Measurements from ENCODE around the gene CD200R1. TPM values are rescaled to one million over a fixed set of nuclear protein-coding genes. Genes with fewer than 3 reads are reported as not detected.

The CD200R1 gene
- total RNA-seq, 1 experiment from 2014 or later: 0.05 TPM

- CTCF ChIA-PET: no interaction called here
- POLR2A ChIA-PET: no interaction called here
- intact Hi-C loops (cut with micrococcal nuclease; ENCODE audit: unreplicated experiment) (no loop called here), in situ Hi-C loops (cut with HindIII; ENCODE audit: low pct_unique_long_range_greater_than_20kb, low sequenced_read_pairs) (no loop called here)
- H3K27me3 ChIP-seq (ENCODE audit: control insufficient read depth, insufficient read depth, low read length): no peaks in the 10 kb centered on the region
- H3K36me3 ChIP-seq (ENCODE audit: control insufficient read depth, insufficient read depth, low read length): no peaks in the 10 kb centered on the region
- DNase-seq (ENCODE audit: low read depth, low spot score): no peak
- no peak for TF ChIP-seq TCF7L2 (IDR thresholded peaks at IDR 0.05; ENCODE audit: low read depth, low read length)
- no peak for TF ChIP-seq CTCF (IDR thresholded peaks at IDR 0.05)
- TF ChIP-seq SIN3A (IDR thresholded peaks at IDR 0.05; ENCODE audit: borderline replicate concordance, insufficient read depth, low read depth, low read length): no peak
- TF ChIP-seq POLR2AphosphoS5 (IDR thresholded peaks at IDR 0.05; ENCODE audit: low read depth, low read length): no peak
- TF ChIP-seq REST (IDR thresholded peaks at IDR 0.05; ENCODE audit: insufficient read depth in 1 of 2, low read depth in 2 of 2, low read length in 1 of 2): no peak
- BruUV-seq (replicated peaks): no TSS peak
- H3K4me1 ChIP-seq (ENCODE audit: control insufficient read depth, insufficient read depth, low read length): no peaks in the 10 kb centered on the region
- no peaks in the 10 kb centered on the region for H3K9me3 ChIP-seq (ENCODE audit: control insufficient read depth, insufficient read depth, low read depth, low read length)
- no peak overlapping the region for H3K4me3 ChIP-seq (ENCODE audit: low read depth in 2 of 2, low read length in 2 of 2)
- H3K27ac ChIP-seq (ENCODE audit: low read length): no peak overlapping the region
- ATAC-seq: no peak
These were observed 93.0 kb downstream of the CD200R1 start for GRCh38 chr3:112881891-112882290.

DNA sequence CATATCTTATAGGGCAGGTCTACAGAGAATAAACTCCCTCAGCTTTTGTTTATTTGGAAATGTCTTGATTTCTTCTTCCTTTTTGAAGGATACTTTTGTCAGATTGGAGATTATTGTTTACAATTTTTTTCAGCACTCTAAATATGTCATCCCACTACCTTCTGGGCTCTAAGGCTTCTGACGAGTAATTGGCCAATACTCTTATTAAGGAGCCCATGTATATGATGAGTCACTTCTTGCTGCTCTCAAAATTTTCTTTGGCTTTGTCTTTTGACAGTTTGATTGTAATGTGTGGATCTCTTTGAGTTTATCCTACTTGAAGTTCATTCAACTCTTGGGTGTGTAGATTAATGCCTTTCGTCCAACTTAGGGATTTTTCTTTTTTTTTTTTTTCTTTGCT lies 99.3 kb downstream of the CD200R1 start:
- no peaks in the 10 kb centered on the region for H3K27me3 ChIP-seq (ENCODE audit: control insufficient read depth, insufficient read depth, low read length)
- H3K36me3 ChIP-seq (ENCODE audit: control insufficient read depth, insufficient read depth, low read length): no peaks in the 10 kb centered on the region
- ChIA-PET CTCF (no interaction called here), POLR2A (no interaction called here)
- DNase-seq (ENCODE audit: low read depth, low spot score): no peak
- no peak for ATAC-seq
- TF ChIP-seq CTCF (IDR thresholded peaks at IDR 0.05) (no peak), TCF7L2 (IDR thresholded peaks at IDR 0.05; ENCODE audit: low read depth, low read length) (no peak), SIN3A (IDR thresholded peaks at IDR 0.05; ENCODE audit: borderline replicate concordance, insufficient read depth, low read depth, low read length) (no peak), REST (IDR thresholded peaks at IDR 0.05; ENCODE audit: insufficient read depth in 1 of 2, low read depth in 2 of 2, low read length in 1 of 2) (no peak), POLR2AphosphoS5 (IDR thresholded peaks at IDR 0.05; ENCODE audit: low read depth, low read length) (no peak)
- H3K4me3 ChIP-seq (ENCODE audit: low read depth in 2 of 2, low read length in 2 of 2): no peak overlapping the region
- BruUV-seq (replicated peaks): no TSS peak
- H3K9me3 ChIP-seq (ENCODE audit: control insufficient read depth, insufficient read depth, low read depth, low read length): no peaks in the 10 kb centered on the region
- intact Hi-C loops (cut with micrococcal nuclease; ENCODE audit: unreplicated experiment): no loop called here
- in situ Hi-C loops (cut with HindIII; ENCODE audit: low pct_unique_long_range_greater_than_20kb, low sequenced_read_pairs): no loop called here
- no peaks in the 10 kb centered on the region for H3K4me1 ChIP-seq (ENCODE audit: control insufficient read depth, insufficient read depth, low read length)
- no peak overlapping the region for H3K27ac ChIP-seq (ENCODE audit: low read length)
